HepG2 (cell line): ENCODE results near the gene GRAP. TPM values are rescaled to one million over a fixed set of nuclear protein-coding genes. Genes with fewer than 3 reads are reported as not detected.

Experiments used
- HNRNPL ChIP-seq: fragments of 200-400 bp; formaldehyde crosslinking; IDR thresholded peaks from 2 replicates; pipeline ENCODE4 v1.6.1; 2017; ENCODE audit warnings: mild to moderate bottlenecking, low read depth, low read length
- HOXD1 ChIP-seq: sonication (generic); formaldehyde crosslinking; IDR thresholded peaks from 2 replicates; pipeline ENCODE4 v1.5.0; 2020; ENCODE audit warnings: missing genetic modification reagents
- KAT7 ChIP-seq: IDR thresholded peaks from 2 replicates; pipeline ENCODE4 v1.6.1; 2018; ENCODE audit warnings: borderline replicate concordance, missing compliant biosample characterization
- MAF1 ChIP-seq: sonication (generic); formaldehyde crosslinking; IDR thresholded peaks from 2 replicates; pipeline ENCODE4 v1.5.0; 2020; ENCODE audit warnings: missing genetic modification reagents, borderline replicate concordance
- MEIS2 ChIP-seq: sonication (generic); formaldehyde crosslinking; IDR thresholded peaks from 2 replicates; pipeline ENCODE4 v1.9.0; 2021; ENCODE audit warnings: mild to moderate bottlenecking, missing genetic modification reagents
- SIN3A ChIP-seq: IDR thresholded peaks from 2 replicates; pipeline ENCODE4 v1.6.1; 2011; ENCODE audit warnings: low read depth, mild to moderate bottlenecking, control low read depth, low read length, borderline replicate concordance
- ZBTB4 ChIP-seq: sonication (generic); formaldehyde crosslinking; IDR thresholded peaks from 2 replicates; pipeline ENCODE4 v1.4.0; 2020; ENCODE audit warnings: missing genetic modification reagents, mild to moderate bottlenecking, borderline replicate concordance
- ZNF687 ChIP-seq: sonication (generic); formaldehyde crosslinking; IDR thresholded peaks from 2 replicates; pipeline ENCODE4 v1.5.1; 2020; ENCODE audit warnings: mild to moderate bottlenecking, missing genetic modification reagents, moderate library complexity
- ZZZ3 ChIP-seq: sonication (generic); formaldehyde crosslinking; IDR thresholded peaks from 2 replicates; pipeline ENCODE4 v1.4.0; 2020; ENCODE audit warnings: missing genetic modification reagents, mild to moderate bottlenecking, borderline replicate concordance
- polyA plus RNA-seq, 8 experiments: library from polyadenylated mRNA; depleted of rRNA in 3 of 8; stranded (reverse) in 7 of 8; unstranded in 1 of 8; fragments of >200 nt; fragmentation: Illumina TruSeq in 4 of 8; extraction: Trizol in 4 of 8; gene quantifications; 2 replicates each; pipeline versions ENCODE4 v1.2.1 to v1.2.3, GENCODE V29; 2011 to 2016; ENCODE audit warnings: low read depth in 4 of 8, missing spikeins in 1 of 8, mixed read lengths in 1 of 8; ENCODE audit not compliant: insufficient read depth in 1 of 8
- total RNA-seq, 5 experiments: library from RNA; depleted of rRNA; stranded (reverse); fragments of >200 nt; fragmentation: Illumina TruSeq; extraction: Trizol; gene quantifications; 2 replicates each; pipeline ENCODE4 v1.2.3, GENCODE V29; 2016; ENCODE audit warnings: low read depth in 1 of 5

Gene GRAP
- total and polyA plus RNA-seq, 2 of the 13 experiments (the other 11 are each of a cell fraction or from before 2014, with no cell fraction given) = 0.77 to 1.7 TPM

GRCh38 chr17:19005137-19005773 lies 41.5 kb downstream of the GRAP start (continued):
- TF ChIP-seq MAF1 (CRISPR knock-in tag) (no peak), SIN3A (peak; percentile 39; the same call in 1 of the 2 replicates), HNRNPL (peak; percentile 53), ZBTB4 (CRISPR knock-in tag) (no peak), KAT7 (0 out of 2 replicates have a peak, but pooled peaks have one; percentile 35), ZZZ3 (CRISPR knock-in tag) (no peak), ZNF687 (CRISPR knock-in tag) (peak; percentile 61; the same call in 1 of the 2 replicates), HOXD1 (CRISPR knock-in tag) (0 out of 2 replicates have a peak, but pooled peaks have one; percentile 30), MEIS2 (CRISPR knock-in tag) (no peak)
